ENCODE results near the gene LRRTM4.

DNA sequence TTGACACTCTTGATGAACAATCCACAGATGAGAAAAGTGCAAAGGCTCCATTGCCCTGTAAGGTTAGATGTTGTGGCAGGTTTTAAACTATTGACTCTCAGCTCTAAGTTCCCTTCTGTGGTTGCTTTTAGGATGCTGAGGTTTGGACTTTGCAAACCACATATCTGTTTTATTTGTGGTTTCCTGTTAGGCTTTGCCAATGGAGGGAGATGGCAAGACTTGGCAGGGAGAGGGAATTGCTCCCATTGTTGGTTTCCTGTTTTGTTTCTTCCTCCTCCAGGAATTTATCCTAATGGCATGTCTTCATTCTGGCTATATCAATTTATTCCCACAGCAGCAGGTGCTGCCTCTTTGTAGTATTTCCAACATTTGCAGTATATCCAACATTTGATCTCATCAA, 772.3 kb downstream of the LRRTM4 start:
- TF ChIP-seq, protein P1, sequence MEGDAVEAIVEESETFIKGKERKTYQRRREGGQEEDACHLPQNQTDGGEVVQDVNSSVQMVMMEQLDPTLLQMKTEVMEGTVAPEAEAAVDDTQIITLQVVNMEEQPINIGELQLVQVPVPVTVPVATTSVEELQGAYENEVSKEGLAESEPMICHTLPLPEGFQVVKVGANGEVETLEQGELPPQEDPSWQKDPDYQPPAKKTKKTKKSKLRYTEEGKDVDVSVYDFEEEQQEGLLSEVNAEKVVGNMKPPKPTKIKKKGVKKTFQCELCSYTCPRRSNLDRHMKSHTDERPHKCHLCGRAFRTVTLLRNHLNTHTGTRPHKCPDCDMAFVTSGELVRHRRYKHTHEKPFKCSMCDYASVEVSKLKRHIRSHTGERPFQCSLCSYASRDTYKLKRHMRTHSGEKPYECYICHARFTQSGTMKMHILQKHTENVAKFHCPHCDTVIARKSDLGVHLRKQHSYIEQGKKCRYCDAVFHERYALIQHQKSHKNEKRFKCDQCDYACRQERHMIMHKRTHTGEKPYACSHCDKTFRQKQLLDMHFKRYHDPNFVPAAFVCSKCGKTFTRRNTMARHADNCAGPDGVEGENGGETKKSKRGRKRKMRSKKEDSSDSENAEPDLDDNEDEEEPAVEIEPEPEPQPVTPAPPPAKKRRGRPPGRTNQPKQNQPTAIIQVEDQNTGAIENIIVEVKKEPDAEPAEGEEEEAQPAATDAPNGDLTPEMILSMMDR (conservative IDR thresholded peaks at IDR 0.05; ENCODE audit: low read depth, low read length) = no peak
- no peak for TF ChIP-seq EZH2 (IDR thresholded peaks at IDR 0.05; ENCODE audit: borderline replicate concordance, low read depth, low read length, poor library complexity, severe bottlenecking)

All from A673 (cell line).